Erythroblast (primary cell): ENCODE results near the gene SHB.

Experiments
- GATA1 ChIP-seq: IDR thresholded peaks from 2 replicates; pipeline ENCODE4 v1.6.1; 2011; ENCODE audit warnings: low read depth, mild to moderate bottlenecking, control low read depth, low read length, moderate library complexity
- POLR2A ChIP-seq: IDR thresholded peaks from 2 replicates; pipeline ENCODE4 v1.6.1; 2011; ENCODE audit warnings: mild to moderate bottlenecking, low read length

- TF ChIP-seq POLR2A: no peak
- no peak for TF ChIP-seq GATA1
Observed at GRCh38 chr9:37989701-37990100, 79.3 kb downstream of the SHB start.
